ENCODE data around the gene ILF3.

DNA sequence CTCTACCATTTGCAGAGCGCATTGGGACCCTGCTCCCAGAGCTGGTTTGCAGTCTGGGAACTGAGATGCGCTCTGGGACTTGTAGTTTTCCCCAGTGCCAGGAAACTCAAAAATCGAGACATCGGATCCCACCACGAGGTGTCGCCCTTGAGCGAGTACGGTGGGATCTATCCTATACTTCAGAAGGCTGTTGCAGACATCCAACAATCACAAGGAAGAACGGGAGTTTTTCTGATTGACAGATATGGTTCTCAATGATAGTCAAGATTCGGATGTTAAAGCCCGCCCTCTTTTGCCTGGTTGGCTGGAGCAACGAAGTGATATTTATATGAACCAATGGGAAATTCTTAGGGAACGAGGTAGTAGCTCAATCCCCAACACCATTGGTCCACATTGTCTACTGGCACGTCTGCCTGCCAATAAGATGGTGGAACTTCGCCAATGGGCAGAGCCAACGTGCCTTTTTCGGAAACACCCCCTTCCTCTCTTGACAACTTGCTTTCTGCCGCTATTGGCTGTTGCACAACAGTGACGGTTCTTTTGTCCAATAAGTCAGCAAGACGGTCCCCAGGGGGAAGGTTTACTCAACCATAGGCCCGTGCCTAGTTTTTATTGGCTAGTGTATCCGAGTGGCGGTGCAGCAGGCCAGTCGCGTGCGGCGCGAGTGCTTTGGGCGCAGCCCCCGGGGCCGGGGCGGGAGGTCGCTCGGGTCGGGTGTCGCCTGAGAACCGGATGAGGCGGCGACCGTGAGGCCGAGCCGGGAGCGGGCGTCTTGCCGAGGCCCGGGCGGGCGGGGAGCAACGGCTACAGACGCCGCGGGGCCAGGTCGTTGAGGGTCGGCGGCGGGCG is 63.4 kb downstream of the ILF3 start, which contains the start of gene DNM2:
- peak; percentile 78 for TF ChIP-seq ZNF350 (CRISPR knock-in tag; IDR thresholded peaks at IDR 0.05; ENCODE audit: borderline replicate concordance, low read depth)
- no peak for TF ChIP-seq EZH2 (conservative IDR thresholded peaks at IDR 0.05; ENCODE audit: low read depth, low read length)
- TF ChIP-seq NFE2L1 (CRISPR knock-in tag; IDR thresholded peaks at IDR 0.05; ENCODE audit: borderline replicate concordance) = no peak

Measured in HepG2 (cell line).